OCI-LY3 (cell line): ENCODE results near the gene CAMK1.

Source experiments
- H2AFZ ChIP-seq: fragments of 200-600, 300-600 bp; shearing (Covaris generic); 2 replicates; pipeline ENCODE4 v1.6.0; 2014; ENCODE audit warnings: antibody characterized with exemption, low read depth, low read length
- H3K27ac ChIP-seq: fragments of 200-600, 300-600 bp; sonication (generic); 2 replicates; pipeline ENCODE4 v1.5.1; 2014; ENCODE audit warnings: mild to moderate bottlenecking, low read length, moderate library complexity, mixed read lengths
- H3K27me3 ChIP-seq: fragments of 200-600, 300-600 bp; sonication (generic); 2 replicates; pipeline ENCODE4 v1.6.1; 2014; ENCODE audit warnings: low read depth, low read length, mixed read lengths
- H3K36me3 ChIP-seq: fragments of 200-600, 300-600 bp; sonication (generic); replicated peaks from 2 replicates; pipeline ENCODE3; 2014; ENCODE audit warnings: low read depth, low read length, mixed read lengths
- H3K4me1 ChIP-seq: fragments of 300-600, 200-600 bp; sonication (generic); 2 replicates; pipeline ENCODE4 v1.6.1; 2014; ENCODE audit warnings: low read length, mixed read lengths
- H3K4me2 ChIP-seq: fragments of 200-600, 300-600 bp; sonication (generic); 2 replicates; pipeline ENCODE4 v1.6.1; 2014; ENCODE audit warnings: low read length, mixed read lengths
- H3K4me3 ChIP-seq: fragments of 300-600, 200-600 bp; sonication (generic); 2 replicates; pipeline ENCODE4 v1.5.1; 2014; ENCODE audit warnings: antibody characterized with exemption, mild to moderate bottlenecking, low read length, moderate library complexity
- H3K79me2 ChIP-seq: fragments of 300-600, 200-600 bp; shearing (Covaris generic); 2 replicates; pipeline ENCODE4 v1.6.1; 2014; ENCODE audit warnings: mild to moderate bottlenecking, low read length, mixed read lengths
- H3K9ac ChIP-seq: fragments of 300-600, 200-600 bp; shearing (Covaris generic); 2 replicates; pipeline ENCODE4 v1.6.0; 2014; ENCODE audit warnings: mild to moderate bottlenecking, low read length, moderate library complexity
- H3K9me3 ChIP-seq: fragments of 200-600, 300-600 bp; shearing (Covaris generic); 2 replicates; pipeline ENCODE4 v1.6.1; 2014; ENCODE audit warnings: low read length, mixed read lengths; ENCODE audit not compliant: insufficient read depth
- H4K20me1 ChIP-seq: fragments of 200-600, 300-600 bp; sonication (generic); 2 replicates; pipeline ENCODE4 v1.6.1; 2016; ENCODE audit warnings: low read length, mixed read lengths; ENCODE audit not compliant: insufficient read depth
- CTCF ChIP-seq: fragments of 200-600, 300-600 bp; sonication (generic); IDR thresholded peaks from 2 replicates; pipeline ENCODE4 v1.5.1; 2014; ENCODE audit warnings: antibody characterized with exemption, low read length, low read depth
- EZH2phosphoT487 ChIP-seq: fragments of 200-600 bp; shearing (Covaris generic); IDR thresholded peaks from 2 replicates; pipeline ENCODE4 v1.6.1; 2018; ENCODE audit warnings: antibody characterized with exemption, mixed run types, low read depth

Gene CAMK1

GRCh38 chr3:9746330-9746729 lies 23.4 kb downstream of the CAMK1 start:
- no peak overlapping the region for H3K27ac ChIP-seq
- H2AFZ ChIP-seq, result no peak overlapping the region
- H3K4me2 ChIP-seq, result no peak overlapping the region
- no peaks in the 10 kb centered on the region for H3K9me3 ChIP-seq
- no peak overlapping the region for H3K4me3 ChIP-seq
- H3K79me2 ChIP-seq, result peaks cover 11% of the 10 kb centered on the region
- no peaks in the 10 kb centered on the region for H4K20me1 ChIP-seq
- TF ChIP-seq CTCF (no peak), EZH2phosphoT487 (no peak)
- peaks cover 55% of the 10 kb centered on the region for H3K36me3 ChIP-seq
- peaks cover 13% of the 10 kb centered on the region for H3K4me1 ChIP-seq
- H3K9ac ChIP-seq, result no peak overlapping the region
- H3K27me3 ChIP-seq, result no peaks in the 10 kb centered on the region

GRCh38 chr3:9745521-9745920 lies 24.2 kb downstream of the CAMK1 start:
- TF ChIP-seq EZH2phosphoT487 (no peak), CTCF (no peak)
- H3K36me3 ChIP-seq, result peaks cover 60% of the 10 kb centered on the region

GRCh38 chr3:9744162-9744561 lies 25.6 kb downstream of the CAMK1 start:
- Histone ChIP-seq H2AFZ (no peak overlapping the region), H3K27me3 (no peaks in the 10 kb centered on the region), H3K4me3 (no peak overlapping the region), H4K20me1 (no peaks in the 10 kb centered on the region), H3K36me3 (peaks cover 72% of the 10 kb centered on the region), H3K9me3 (no peaks in the 10 kb centered on the region), H3K4me1 (peaks cover 2% of the 10 kb centered on the region), H3K4me2 (no peak overlapping the region), H3K9ac (no peak overlapping the region), H3K27ac (no peak overlapping the region), H3K79me2 (no peaks in the 10 kb centered on the region)
- TF ChIP-seq CTCF, result no peak
- TF ChIP-seq EZH2phosphoT487, result no peak

More at GRCh38 chr3:9745521-9745920, 24.2 kb downstream of the CAMK1 start:
- H3K4me2 ChIP-seq, result no peak overlapping the region
- peaks cover 5% of the 10 kb centered on the region for H3K4me1 ChIP-seq
- no peaks in the 10 kb centered on the region for H3K9me3 ChIP-seq
- H4K20me1 ChIP-seq, result no peaks in the 10 kb centered on the region
- H3K9ac ChIP-seq, result no peak overlapping the region
- H3K27me3 ChIP-seq, result no peaks in the 10 kb centered on the region
- peaks cover 3% of the 10 kb centered on the region for H3K79me2 ChIP-seq
- H2AFZ ChIP-seq, result no peak overlapping the region
- H3K27ac ChIP-seq, result no peak overlapping the region
- no peak overlapping the region for H3K4me3 ChIP-seq

DNA sequence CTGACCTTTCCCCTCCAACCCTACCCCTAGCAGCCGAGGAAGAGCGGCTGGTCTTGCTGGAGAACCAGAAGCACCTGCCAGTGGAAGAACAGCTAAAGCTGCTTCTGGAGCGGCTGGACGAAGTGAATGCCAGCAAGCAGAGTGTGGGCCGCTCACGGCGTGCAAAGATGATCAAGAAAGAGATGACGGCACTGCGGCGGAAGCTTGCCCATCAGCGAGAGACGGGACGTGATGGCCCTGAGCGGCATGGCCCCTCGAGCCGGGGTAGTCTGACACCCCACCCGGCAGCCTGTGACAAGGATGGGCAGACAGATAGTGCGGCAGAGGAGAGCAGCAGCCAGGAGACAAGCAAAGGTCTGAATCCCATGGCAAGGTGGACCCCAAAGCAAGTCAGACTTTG lies 26.2 kb downstream of the CAMK1 start:
- H3K9ac ChIP-seq, result no peak overlapping the region
- no peaks in the 10 kb centered on the region for H3K9me3 ChIP-seq
- no peak overlapping the region for H3K4me2 ChIP-seq
- no peak overlapping the region for H3K4me3 ChIP-seq
- H3K79me2 ChIP-seq, result no peaks in the 10 kb centered on the region
- no peaks in the 10 kb centered on the region for H3K27me3 ChIP-seq
- H3K36me3 ChIP-seq, result peaks cover 70% of the 10 kb centered on the region
- no peaks in the 10 kb centered on the region for H3K4me1 ChIP-seq
- no peak overlapping the region for H3K27ac ChIP-seq
- H2AFZ ChIP-seq, result no peak overlapping the region
- TF ChIP-seq CTCF (no peak), EZH2phosphoT487 (no peak)
- H4K20me1 ChIP-seq, result no peaks in the 10 kb centered on the region
